ENCODE results near the gene CSNK2A3.
A peak's percentile ranks its signal among the peaks of the same experiment; 100 is the strongest.
"Not testable (repeated sequence)": the region's sequence is repeated elsewhere in the genome, so short reads cannot be mapped to it uniquely, and the experiment has no call there.

Gene CSNK2A3

GRCh38 chr11:11352878-11353277 lies at the start of gene CSNK2A3:
CSNK2A3 (minus strand) TSS chr11:11353250; CDS start chr11:11353119, 131 bp downstream.
- not testable (repeated sequence) for DNase-seq (ENCODE audit: low spot score)

DNA sequence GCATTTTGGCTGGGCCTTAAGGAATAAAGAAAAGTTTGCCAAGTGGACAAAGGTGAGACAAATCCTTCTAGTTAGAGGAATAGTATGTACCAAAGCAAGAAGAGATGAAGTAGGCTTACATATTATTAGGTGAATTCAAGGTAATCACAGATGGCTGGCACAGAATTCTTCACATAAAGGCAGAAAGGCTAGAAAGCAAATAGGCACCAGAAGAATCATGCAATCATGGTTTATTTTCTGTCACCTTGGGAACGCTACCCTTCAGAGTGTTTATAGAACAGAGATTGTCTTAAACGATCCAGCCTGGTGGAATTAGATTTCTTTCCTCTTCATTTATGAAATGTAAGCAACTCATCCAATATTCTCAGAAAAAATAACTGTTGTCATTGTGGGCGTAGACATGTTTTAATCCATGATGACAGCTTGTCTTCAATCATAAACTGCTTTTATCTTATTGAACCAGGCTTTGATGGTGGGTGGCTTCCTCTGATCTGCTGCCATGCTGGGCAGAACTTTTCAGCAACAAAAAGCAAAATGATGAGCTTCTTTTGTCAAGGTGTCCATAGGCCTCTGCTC lies 49.0 kb upstream of the CSNK2A3 start:
- DNase-seq (ENCODE audit: low spot score): no peak

- no peak for DNase-seq (ENCODE audit: low spot score)
Measured at GRCh38 chr11:11400635-11401232, 47.7 kb upstream of the CSNK2A3 start.

- DNase-seq (ENCODE audit: low spot score): no peak
Measured at GRCh38 chr11:11400121-11400520, 47.1 kb upstream of the CSNK2A3 start.

- no peak for DNase-seq (ENCODE audit: low spot score)
Measured at GRCh38 chr11:11397781-11398180, 44.7 kb upstream of the CSNK2A3 start.

DNA sequence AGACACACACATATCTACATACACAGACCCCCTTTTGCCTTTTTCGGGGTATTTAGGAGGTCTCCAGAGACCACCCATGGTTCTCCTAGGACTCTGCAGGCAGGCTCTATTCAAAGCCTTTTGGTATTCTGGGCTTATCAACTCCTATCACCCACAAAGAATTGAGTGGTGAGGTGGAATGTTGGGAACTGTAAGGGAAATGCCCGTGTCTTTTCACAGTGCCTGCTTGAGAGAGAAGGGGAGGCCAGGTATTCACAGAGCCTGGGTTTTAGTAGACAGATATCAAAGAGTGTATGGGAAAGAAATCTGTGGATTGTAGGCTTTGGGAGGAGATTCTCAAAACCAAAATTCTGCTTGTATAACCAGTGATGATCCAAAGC lies 44.0 kb upstream of the CSNK2A3 start:
- no peak for DNase-seq (ENCODE audit: low spot score)

DNA sequence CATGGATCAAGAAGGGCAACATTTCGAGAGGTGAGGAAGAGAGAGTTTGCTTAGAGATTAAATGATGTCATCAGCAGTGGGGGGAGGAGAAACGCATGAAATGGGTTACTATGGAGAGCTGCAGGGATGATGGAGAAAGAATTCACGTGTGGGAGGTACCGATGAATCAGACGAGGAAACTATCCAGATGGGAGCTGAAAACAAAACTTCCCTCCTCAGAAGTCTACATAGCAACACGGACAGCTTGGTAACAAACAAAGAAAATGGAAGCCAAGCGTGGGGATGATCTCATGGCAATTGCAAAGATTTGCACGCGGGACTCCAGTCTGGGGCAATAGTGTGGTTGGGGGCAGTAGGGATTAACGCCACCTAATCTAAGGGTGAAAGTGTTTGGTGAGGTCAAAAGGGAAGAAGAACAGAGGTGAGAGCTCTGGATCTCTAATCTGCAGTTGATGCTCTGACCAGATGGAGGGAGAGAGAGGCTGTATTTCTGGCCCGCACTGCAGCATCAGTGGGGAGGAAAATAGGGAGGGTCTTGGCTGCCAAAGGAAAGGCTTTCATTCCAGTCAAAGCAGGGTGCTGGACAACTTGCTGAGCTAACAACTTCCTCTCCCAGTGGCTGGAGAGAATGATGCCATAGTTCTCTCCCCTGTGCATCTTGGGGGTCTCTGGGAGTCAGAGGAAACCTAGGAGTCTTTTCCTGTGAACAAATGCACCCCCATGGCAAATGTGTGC lies 43.4 kb upstream of the CSNK2A3 start:
- peak; percentile 90 for DNase-seq (ENCODE audit: low spot score)

GRCh38 chr11:11395126-11395525 lies 42.1 kb upstream of the CSNK2A3 start:
- no peak for DNase-seq (ENCODE audit: low spot score)

GRCh38 chr11:11394241-11394640 lies 41.2 kb upstream of the CSNK2A3 start:
- no peak for DNase-seq (ENCODE audit: low spot score)

DNA sequence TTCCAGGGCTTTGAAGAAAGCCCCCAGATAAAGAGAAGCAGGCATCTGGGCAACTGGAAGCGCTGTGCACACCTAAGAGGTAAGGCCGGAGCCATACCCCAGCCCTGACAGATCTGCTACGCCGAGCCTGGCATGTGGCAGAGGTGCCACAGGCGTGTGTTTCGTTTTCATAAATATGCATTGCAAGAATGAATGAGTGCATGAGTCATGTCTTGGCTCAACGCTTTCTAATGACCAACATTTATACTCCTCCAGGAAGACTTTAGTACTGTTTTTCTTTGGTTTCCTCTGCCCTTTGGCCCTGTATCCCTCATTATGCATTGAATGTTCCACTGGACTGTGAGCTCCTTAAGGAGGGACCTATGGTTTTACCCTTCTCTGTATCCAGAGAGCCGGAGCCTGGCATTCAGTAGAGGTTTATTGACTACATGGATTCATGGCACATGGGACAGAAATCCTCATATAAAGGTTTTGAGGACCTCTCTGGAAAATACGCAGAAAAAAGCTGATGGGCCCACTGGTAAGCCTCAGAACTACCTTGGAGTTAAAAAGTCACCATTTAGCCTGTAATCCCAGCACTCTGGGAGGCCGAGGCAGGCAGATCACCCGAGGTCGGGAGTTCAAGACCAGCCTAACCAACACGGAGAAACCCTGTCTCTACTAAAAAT lies 38.9 kb upstream of the CSNK2A3 start:
- DNase-seq (ENCODE audit: low spot score): peak; percentile 85

- no peak for DNase-seq (ENCODE audit: low spot score)
Measured at GRCh38 chr11:11391169-11391568, 38.1 kb upstream of the CSNK2A3 start.

- no peak for DNase-seq (ENCODE audit: low spot score)
Measured at GRCh38 chr11:11390068-11390771, 37.2 kb upstream of the CSNK2A3 start.

GRCh38 chr11:11389238-11389637 lies 36.2 kb upstream of the CSNK2A3 start:
- DNase-seq (ENCODE audit: low spot score): no peak

GRCh38 chr11:11387622-11388305 lies 34.7 kb upstream of the CSNK2A3 start:
- no peak for DNase-seq (ENCODE audit: low spot score)

GRCh38 chr11:11387207-11387606 lies 34.2 kb upstream of the CSNK2A3 start:
- no peak for DNase-seq (ENCODE audit: low spot score)

DNA sequence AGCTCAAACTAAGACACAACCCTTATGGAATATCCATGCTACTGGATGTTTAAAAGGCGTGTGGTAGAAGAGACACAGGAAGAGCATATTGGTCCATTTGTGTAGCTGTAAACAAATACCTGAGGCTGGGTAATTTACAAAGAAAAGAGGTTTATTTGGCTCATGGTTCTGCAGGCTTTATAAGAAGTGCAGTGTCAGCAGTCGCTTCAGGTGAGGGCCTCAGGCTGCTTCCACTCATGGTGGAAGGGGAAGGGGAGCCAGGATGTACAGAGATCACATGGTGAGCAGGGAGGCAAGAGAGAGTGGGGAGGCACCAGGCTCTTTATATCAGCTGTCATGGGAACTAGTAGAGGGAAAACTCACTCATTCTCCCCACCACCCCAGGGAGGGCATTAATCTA lies 31.8 kb upstream of the CSNK2A3 start:
- DNase-seq (ENCODE audit: low spot score): no peak

DNA sequence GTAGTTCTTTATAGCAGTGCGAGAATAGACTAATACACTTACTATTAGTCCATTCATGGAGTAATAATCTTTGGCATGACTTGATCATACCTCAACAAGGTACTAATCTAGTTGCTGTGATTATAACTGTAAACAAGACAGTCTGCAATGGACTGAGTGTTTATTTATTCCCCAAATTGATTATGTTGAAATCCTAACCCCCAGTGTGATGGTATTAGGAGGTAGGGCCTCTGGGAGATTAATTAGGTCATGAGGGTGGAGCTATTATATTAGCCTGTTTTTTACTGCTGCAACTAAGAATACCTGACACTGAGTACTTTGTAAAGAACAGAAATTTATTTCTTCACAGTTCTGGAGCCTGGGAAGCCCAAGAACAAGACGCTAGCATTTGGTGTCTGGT lies 30.9 kb upstream of the CSNK2A3 start:
- DNase-seq (ENCODE audit: low spot score): no peak

DNA sequence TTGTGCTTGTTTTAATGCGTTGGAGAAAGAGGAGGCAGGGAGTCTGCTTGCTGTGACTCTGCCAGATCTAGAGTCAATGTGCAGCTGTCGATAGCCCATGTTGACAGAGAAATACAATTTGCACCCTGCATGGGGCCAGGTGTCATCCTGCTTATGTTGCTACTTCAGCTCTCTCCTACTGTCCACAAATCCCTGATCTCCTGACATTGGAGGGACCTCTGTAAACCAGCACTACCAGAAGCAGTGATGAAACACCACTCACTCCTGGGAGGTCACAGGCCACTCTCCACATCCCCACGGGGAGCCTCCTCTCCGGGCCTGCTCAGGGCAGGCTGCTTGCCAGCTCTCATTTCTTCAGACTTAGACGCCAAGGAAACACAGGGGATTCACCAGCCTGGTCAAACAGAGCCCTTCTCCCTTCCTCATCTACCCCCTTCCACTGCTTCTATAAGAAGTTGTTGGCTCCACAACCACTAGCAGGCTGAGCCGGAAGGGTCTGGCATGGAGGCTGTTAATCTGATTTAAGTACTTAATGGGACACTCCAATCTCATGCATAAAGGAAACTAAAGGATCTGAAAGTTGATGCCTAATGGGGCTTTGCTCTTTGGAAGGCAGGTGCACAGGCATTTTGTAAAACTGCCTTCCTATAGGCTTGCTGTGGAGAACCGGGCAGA lies 29.9 kb upstream of the CSNK2A3 start:
- DNase-seq (ENCODE audit: low spot score): no peak

DNA sequence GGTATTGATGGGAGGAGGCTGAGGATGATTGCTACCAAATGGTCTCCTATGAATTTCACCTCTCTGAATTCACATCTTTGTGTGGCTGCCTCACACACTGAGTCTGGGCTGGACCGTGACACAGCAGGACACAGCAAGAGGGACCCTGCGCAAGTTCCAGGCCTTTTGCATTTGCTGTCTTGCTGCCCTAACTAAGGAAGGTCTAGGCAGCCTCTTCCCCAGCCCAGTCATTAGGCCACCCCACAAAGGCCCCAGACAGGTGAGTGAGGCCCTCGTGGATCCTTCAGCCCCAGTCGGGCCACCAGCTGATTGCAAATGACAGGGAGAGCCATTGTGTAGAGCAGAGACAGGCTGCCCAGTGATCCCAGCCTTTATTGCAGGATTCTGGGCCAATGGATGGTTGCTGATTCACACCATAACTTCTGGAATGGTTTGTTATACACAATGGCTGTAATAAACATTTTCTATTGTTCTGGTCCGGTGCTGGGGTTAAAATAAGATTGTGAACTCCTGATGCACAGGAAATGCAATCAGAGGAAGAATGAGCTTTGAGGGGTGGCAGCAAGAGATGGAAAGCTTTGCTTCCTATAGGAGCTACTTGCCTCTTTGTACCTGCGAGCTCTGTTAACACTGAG lies 28.5 kb upstream of the CSNK2A3 start:
- no peak for DNase-seq (ENCODE audit: low spot score)

- no peak for DNase-seq (ENCODE audit: low spot score)
Measured at GRCh38 chr11:11380883-11381282, 27.8 kb upstream of the CSNK2A3 start.

- no peak for DNase-seq (ENCODE audit: low spot score)
Measured at GRCh38 chr11:11380340-11380739, 27.3 kb upstream of the CSNK2A3 start.

All from AG20443 (cell line).